Activated T-cell treated with anti-CD3 and anti-CD28 coated beads for 4 hours (primary cell): ENCODE measurements around the gene NR4A2.
"Not testable (repeated sequence)": the region's sequence is repeated elsewhere in the genome, so short reads cannot be mapped to it uniquely, and the experiment has no call there.

Source experiments
- DNase-seq: peaks from one replicate; pipeline ENCODE4 v3.0.0-alpha.2; 2020

Gene NR4A2

DNA sequence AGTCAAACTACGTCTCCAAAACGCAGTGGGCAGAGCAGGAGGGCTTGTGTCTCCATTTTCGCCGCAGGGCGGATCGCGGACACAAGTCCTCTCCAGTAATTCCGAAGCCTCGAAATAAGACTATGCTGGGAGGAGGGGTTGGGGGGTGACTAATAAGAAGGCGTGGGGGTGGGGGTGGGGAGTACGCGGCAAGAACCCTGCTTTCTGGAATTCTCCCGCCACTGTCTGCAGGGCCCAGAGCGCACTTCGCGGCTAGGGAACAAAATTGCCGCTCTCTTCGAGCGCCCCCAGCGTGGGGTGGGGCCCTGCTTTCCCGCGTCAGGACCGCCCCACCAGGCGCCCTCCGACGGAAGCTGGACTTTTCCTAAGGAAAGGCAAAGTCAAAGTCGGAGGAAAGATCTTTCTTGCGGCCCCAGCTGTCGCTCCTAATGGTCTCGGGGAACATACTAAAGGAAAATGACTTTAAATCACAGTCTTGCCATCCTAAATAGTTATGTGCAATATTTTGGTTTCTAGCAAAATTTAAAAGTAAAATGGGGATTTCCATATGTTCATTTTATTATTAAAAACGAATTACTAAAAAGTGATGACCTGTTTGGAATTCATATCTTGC, 11.9 kb downstream of the NR4A2 start:
- DNase-seq = no peak

DNA sequence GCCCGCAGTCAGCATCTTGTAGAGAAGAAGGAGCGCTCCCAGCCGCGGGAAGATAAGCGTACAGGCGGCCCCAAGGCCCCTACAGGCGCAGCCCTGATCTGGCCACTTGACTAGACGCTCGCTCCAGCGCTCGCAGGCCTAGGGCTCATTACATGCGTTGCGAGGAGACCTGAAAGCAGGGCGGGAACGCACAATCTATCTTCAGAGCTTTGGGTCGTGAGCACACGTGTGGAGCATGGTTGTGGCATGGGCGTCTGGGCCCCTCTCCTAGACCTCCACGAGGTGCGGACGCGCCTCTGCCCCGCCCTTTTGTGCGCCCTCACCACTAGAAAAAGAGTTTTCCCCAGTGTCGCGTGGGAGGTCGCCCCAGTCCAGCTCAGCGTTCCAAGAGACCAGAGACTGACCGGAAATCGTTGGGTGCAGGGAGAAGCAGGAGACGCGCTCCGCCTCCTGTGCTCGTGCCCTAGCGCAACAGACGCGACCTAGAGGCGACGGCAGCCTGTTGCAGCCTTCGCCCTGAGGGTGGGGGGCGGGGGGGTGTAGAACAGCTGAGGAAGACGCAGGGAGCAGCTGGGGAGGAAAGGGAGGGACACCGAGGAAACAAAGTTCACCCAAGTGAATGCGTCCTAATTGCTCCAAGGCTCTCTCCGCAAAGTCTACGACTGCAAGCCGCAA, 12.6 kb downstream of the NR4A2 start:
- DNase-seq = no peak

DNA sequence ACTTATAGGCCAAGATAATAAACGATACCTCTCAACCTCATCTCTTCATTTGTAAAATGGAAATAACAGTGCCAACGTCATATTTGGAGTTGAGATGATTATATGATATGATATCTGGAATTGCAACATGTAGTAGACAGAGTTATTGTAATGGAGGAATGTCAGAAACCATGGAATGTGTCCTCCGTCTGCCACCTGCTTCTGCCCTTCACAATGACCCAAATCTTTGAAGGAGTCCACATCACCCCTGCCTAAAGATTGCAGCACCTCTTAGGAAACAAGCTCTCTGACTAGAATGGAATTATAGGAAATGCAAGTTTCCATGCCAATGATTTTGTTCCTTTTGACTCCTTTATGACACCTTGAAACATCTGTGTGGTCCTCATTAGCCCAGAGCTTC, 14.9 kb downstream of the NR4A2 start:
- DNase-seq = no peak

DNA sequence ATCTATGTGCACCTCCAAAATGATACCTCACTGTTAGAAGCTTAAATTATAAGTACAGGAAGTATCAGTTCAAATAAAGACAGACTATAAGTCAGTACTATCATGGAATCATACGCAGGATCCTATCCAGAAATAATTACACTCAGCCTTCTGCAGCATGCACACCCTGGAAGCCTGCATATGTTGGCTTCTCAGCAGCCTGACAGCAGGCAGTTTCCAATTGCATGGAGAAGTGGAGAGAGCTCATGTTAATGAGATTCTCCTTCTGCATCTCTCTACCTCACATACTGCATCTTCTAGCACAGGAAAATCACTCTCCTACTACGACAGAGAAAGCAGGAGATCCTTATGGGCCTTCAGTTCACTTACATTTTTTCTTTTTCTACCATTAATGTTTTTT, 20.5 kb downstream of the NR4A2 start:
- DNase-seq = no peak

DNA sequence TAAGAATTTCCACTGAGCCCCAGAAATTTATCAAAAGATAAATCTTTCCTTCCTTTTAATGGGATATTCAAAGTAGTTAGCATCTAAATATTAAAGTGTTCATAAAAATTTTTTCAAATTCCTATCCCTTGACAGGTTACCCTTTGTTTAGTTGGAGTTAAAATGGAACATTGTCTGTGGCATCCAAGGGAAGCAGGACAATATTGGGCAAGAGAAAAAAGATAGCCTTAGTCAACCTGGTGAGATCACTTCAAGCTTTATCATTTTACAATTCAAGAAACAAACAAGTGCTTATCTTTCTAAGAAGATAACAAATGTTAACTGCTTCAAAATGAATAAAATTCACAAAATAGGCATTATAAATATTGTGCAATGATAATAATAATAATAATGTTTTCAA, 21.7 kb downstream of the NR4A2 start:
- no peak for DNase-seq

DNA sequence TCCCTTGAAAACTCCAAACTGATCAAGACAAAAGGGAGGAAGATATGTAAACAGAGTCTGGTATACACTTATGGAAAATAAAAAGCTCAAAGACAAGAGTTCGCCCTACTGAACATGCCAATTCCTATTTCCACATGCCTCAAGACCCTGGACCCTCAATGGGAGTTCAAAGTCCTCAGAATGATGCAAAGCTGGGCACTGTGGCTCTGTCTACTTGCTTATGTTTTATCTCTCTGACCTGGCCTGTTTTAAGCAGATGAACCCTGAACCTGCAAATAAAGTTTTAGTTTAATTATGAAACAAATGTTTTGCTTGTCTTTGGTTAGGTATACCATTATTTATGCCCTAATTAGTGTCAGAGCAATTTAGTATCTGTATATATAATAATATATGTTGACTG, 22.6 kb downstream of the NR4A2 start:
- no peak for DNase-seq

DNA sequence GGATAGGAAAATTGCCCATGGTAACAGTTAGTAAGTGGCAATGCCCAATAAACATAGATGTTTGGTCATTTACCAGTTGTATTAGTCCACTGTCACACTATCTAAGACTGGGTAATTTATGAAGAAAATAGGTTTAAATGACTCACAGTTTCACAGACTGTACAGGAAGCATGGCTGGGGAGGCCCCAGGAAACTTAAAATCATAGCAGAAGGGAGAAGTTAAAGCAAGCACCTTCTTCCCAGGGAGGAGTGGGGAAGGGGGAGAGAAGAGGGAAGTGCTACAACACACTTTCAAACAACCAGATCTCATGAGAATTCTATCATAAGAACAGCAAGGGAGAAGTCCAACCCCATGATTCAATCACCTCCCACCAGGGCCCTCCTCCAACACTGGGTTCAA, 23.4 kb downstream of the NR4A2 start:
- no peak for DNase-seq

DNA sequence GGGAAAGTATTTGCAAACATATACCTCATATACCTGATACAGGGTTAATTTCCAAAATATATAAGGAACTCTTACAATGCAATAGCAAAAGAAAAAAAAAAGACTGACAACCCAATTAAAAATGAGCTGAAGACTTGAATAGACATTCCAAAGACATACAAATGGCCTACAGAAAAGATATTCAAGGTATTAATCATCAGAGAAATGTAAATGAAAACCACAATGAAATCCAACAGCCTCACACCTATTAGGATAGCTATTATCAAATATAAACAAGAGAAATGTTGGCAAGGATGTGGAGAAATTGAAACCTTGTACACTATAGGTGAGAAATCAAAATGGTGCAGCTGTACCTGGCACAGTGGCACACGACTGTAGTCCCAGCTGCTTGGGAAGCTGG, 25.7 kb downstream of the NR4A2 start:
- DNase-seq = no peak

DNA sequence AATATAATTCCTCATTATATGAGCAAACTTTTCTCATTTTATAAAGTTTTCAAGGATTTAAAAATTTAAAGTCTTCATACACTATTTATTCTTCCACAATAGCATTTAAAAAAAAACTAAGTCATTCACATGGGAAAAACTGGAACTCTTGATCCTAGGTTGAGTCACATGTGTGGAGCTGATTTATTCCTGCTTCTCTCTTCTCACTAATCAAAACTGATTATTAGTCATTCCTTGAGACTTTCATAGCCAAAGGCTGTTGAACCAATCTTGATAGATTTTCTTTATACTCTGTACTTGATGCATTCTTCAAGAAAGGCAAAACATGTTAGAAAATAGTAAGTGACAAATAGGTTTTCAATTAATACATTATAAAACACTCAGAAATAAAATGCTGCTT, 27.4 kb downstream of the NR4A2 start:
- no peak for DNase-seq

DNA sequence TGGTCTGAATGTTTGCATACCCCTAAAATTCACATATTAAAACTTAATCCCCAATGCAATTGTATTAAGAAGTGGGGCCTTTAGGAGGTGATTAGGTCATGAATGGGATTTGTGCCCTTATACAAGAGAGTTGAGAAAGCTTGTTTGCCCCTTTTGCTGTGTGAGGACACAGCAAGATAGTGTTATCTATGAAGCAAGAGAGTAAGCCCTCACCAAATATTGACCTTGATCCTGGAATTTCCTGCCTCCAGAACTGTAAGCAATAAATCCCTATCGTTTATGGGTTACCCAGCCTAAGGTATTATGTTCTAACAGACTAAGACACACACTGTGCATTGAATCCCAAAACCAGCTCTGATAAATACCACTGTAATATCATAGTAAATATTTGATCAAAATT, 32.2 kb downstream of the NR4A2 start:
- DNase-seq = no peak

DNA sequence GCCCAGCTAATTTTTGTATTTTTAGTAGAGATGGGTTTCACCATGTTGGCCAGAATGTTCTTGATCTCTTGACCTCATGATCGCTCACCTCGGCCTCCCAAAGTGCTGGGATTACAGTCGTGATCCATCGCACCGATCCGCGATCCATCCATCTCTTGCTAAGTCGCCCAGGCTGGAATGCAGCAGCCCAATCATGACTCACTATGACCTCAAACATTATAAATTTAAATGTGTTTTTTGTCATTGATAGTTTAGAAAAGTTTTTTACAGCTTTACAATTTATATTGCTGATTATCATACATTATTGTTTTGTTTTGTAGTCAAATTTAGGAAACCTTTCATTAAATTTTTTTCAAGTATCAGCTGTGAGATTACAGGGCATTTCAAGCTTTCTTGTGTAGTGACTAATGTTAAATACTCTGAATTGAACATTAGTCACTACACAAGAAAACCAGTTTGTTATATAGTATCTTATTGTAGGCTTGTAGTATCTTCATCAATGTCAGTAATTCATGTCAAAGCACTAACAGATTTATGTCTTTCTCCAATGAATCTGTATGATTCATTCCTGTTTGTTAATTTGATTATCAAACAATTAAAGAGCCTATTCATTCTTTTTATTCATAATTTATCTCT, 37.5 kb downstream of the NR4A2 start:
- no peak for DNase-seq

DNA sequence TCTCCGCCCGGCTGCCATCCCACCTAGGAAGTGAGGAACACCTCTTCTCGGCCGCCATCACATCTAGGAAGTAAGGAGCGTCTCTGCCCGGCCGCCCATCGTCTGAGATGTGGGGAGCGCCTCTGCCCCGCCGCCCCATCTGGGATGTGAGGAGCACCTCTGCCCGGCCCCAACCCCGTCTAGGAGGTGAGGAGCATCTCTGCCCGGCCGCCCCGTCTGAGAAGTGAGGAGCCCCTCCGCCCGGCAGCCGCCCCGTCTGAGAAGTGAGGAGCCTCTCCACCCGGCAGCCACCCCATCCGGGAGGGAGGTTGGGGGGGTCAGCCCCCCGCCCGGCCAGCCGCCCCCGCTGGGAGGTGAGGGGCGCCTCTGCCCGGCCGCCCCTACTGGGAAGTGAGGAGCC, 39.1 kb downstream of the NR4A2 start:
- DNase-seq = not testable (repeated sequence)

DNA sequence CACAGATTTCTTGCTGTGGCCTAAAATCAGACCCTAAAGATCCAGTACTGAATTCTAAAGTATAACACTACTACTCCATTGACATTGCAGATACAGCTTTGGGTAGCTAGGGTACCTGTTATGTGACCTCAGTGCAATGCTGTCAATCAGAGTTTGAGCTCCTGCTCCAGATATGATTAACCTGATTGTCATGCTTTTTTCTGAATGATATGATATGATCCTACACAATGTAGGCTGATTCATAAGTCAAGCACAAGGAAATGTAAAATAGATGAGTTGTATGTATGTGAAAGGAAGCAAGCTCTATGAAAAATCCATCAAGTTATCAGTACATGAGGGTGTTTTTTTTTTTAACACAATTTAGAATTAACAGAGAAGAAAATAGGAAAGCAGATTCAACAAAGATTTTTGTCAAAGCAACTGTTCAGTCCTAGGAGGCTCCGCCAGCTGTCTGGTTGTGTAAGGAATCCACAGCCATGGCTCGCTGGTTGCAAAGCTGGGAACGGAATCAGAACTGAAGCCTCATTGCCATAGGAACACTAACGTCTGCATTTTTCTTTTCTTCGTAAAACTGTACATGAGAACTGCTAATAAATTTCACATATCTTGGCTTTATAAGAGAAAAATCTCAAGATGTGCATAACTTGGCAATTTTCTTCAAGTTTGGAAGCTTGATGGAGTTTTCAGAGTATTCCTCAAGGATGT, 52.9 kb downstream of the NR4A2 start:
- DNase-seq = no peak
